A549 (cell line): ENCODE data around the gene BCAT1.

ENCODE experiments used
- EP300 ChIP-seq, 2 experiments: fragments of >200 bp; sonication (Bioruptor Twin); formaldehyde crosslinking; IDR thresholded peaks; 2 replicates in 1 of 2; 3 replicates in 1 of 2; pipeline ENCODE4 v1.6.1; 2016 to 2017
- JUNB ChIP-seq: fragments of >200 bp; sonication (Bioruptor Twin); formaldehyde crosslinking; IDR thresholded peaks from 2 replicates; pipeline ENCODE4 v1.6.1; 2016
- MYC ChIP-seq: IDR thresholded peaks from 2 replicates; pipeline ENCODE4 v1.6.1; 2012; ENCODE audit warnings: mild to moderate bottlenecking, inconsistent platforms, low read length, improper control_type of control experiment, borderline replicate concordance
- RAD21 ChIP-seq, 2 experiments: fragments of >200 bp in 1 of 2; sonication (Bioruptor Twin) in 1 of 2; formaldehyde crosslinking in 1 of 2; IDR thresholded peaks in 1 of 2; conservative IDR thresholded peaks in 1 of 2; 2 replicates in 1 of 2; 3 replicates in 1 of 2; pipeline ENCODE4 v1.6.1; 2012 to 2018; ENCODE audit warnings: inconsistent platforms in 1 of 2
- RARB ChIP-seq: fragments of 250-450 bp; sonication (Bioruptor Pico); IDR thresholded peaks from 2 replicates; pipeline ENCODE4 v1.8.0; 2021; ENCODE audit warnings: mild to moderate bottlenecking, moderate library complexity
- RCOR1 ChIP-seq: fragments of 150-350 bp; IDR thresholded peaks from 2 replicates; pipeline ENCODE4 v1.6.1; 2014; ENCODE audit warnings: antibody characterized with exemption, low read length, low read depth
- SMC3 ChIP-seq: fragments of >200 bp; sonication (Bioruptor Twin); formaldehyde crosslinking; IDR thresholded peaks from 3 replicates; pipeline ENCODE4 v1.6.1; 2018; ENCODE audit warnings: inconsistent platforms
- TF ChIP-seq, protein P1 (sequence below): fragments of >200 bp; sonication (Bioruptor Twin); formaldehyde crosslinking; IDR thresholded peaks from 3 replicates; pipeline ENCODE4 v1.5.1; 2016
- TF ChIP-seq, protein P2 (sequence below): fragments of >200 bp; sonication (Bioruptor Twin); formaldehyde crosslinking; IDR thresholded peaks from 3 replicates; pipeline ENCODE4 v1.6.1; 2016
- TF ChIP-seq, protein P3 (sequence below): IDR thresholded peaks from 2 replicates; pipeline ENCODE4 v1.6.1; 2012
- TF ChIP-seq, protein P4 (sequence below): fragments of 450-650 bp; IDR thresholded peaks from 2 replicates; pipeline ENCODE4 v1.6.1; 2014; ENCODE audit warnings: antibody characterized with exemption
- TF ChIP-seq, protein P5 (sequence below): fragments of 200-600 bp; sonication (generic); IDR thresholded peaks from 2 replicates; pipeline ENCODE4 v1.6.1; 2016; ENCODE audit warnings: antibody characterized with exemption, mild to moderate bottlenecking, moderate library complexity

DNA sequence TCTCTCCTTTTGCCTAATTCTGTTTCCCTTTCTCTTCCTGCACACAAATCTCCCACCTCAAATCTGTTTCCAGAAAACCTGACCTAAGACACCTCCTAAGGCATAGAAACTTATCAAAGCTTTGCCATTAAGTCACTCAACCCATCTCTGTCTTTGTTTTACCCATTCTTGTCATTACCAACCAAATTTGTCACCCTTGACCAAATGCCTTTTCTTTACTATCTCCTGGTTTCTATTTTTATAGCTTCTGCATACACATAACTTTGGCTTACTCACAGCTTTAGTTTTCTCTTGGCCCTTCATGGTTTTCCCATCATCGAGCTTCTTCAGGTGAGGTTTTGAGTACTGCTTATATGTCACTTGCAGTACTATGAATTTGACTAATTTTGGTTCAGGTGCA lies 184.2 kb downstream of the BCAT1 start:
- TF ChIP-seq, protein P1, sequence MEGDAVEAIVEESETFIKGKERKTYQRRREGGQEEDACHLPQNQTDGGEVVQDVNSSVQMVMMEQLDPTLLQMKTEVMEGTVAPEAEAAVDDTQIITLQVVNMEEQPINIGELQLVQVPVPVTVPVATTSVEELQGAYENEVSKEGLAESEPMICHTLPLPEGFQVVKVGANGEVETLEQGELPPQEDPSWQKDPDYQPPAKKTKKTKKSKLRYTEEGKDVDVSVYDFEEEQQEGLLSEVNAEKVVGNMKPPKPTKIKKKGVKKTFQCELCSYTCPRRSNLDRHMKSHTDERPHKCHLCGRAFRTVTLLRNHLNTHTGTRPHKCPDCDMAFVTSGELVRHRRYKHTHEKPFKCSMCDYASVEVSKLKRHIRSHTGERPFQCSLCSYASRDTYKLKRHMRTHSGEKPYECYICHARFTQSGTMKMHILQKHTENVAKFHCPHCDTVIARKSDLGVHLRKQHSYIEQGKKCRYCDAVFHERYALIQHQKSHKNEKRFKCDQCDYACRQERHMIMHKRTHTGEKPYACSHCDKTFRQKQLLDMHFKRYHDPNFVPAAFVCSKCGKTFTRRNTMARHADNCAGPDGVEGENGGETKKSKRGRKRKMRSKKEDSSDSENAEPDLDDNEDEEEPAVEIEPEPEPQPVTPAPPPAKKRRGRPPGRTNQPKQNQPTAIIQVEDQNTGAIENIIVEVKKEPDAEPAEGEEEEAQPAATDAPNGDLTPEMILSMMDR: no peak
- no peak for TF ChIP-seq RAD21 (conservative IDR thresholded peaks at IDR 0.05 in 1 of 2, IDR thresholded peaks at IDR 0.05 in 1 of 2)
- no peak for TF ChIP-seq EP300 (IDR thresholded peaks at IDR 0.05)
- TF ChIP-seq RCOR1: no peak
- no peak for TF ChIP-seq SMC3
- TF ChIP-seq, protein P2, sequence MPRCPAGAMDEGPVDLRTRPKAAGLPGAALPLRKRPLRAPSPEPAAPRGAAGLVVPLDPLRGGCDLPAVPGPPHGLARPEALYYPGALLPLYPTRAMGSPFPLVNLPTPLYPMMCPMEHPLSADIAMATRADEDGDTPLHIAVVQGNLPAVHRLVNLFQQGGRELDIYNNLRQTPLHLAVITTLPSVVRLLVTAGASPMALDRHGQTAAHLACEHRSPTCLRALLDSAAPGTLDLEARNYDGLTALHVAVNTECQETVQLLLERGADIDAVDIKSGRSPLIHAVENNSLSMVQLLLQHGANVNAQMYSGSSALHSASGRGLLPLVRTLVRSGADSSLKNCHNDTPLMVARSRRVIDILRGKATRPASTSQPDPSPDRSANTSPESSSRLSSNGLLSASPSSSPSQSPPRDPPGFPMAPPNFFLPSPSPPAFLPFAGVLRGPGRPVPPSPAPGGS: no peak
- no peak for TF ChIP-seq MYC
- TF ChIP-seq, protein P3, sequence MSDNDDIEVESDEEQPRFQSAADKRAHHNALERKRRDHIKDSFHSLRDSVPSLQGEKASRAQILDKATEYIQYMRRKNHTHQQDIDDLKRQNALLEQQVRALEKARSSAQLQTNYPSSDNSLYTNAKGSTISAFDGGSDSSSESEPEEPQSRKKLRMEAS: no peak
- no peak for TF ChIP-seq JUNB
- TF ChIP-seq, protein P4, sequence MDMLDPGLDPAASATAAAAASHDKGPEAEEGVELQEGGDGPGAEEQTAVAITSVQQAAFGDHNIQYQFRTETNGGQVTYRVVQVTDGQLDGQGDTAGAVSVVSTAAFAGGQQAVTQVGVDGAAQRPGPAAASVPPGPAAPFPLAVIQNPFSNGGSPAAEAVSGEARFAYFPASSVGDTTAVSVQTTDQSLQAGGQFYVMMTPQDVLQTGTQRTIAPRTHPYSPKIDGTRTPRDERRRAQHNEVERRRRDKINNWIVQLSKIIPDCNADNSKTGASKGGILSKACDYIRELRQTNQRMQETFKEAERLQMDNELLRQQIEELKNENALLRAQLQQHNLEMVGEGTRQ: no peak
- TF ChIP-seq, protein P5, sequence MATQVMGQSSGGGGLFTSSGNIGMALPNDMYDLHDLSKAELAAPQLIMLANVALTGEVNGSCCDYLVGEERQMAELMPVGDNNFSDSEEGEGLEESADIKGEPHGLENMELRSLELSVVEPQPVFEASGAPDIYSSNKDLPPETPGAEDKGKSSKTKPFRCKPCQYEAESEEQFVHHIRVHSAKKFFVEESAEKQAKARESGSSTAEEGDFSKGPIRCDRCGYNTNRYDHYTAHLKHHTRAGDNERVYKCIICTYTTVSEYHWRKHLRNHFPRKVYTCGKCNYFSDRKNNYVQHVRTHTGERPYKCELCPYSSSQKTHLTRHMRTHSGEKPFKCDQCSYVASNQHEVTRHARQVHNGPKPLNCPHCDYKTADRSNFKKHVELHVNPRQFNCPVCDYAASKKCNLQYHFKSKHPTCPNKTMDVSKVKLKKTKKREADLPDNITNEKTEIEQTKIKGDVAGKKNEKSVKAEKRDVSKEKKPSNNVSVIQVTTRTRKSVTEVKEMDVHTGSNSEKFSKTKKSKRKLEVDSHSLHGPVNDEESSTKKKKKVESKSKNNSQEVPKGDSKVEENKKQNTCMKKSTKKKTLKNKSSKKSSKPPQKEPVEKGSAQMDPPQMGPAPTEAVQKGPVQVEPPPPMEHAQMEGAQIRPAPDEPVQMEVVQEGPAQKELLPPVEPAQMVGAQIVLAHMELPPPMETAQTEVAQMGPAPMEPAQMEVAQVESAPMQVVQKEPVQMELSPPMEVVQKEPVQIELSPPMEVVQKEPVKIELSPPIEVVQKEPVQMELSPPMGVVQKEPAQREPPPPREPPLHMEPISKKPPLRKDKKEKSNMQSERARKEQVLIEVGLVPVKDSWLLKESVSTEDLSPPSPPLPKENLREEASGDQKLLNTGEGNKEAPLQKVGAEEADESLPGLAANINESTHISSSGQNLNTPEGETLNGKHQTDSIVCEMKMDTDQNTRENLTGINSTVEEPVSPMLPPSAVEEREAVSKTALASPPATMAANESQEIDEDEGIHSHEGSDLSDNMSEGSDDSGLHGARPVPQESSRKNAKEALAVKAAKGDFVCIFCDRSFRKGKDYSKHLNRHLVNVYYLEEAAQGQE: no peak
- no peak for TF ChIP-seq RARB (CRISPR knock-in tag)
